NCI-H146 treated with DMSO at 0.1 percent for 48 hours (cell line): Measurements from ENCODE around the gene PTCH1.

Experiments used
- DNase-seq: peaks from one replicate; lab custom pipeline; 2025; ENCODE audit not compliant: unreplicated experiment; lab: John Stamatoyannopoulos, UW

The PTCH1 gene

GRCh38 chr9:95465115-95465514 lies 51.7 kb downstream of the PTCH1 start:
- DNase-seq = no peak

GRCh38 chr9:95463148-95464060 lies 53.4 kb downstream of the PTCH1 start:
- DNase-seq = no peak

GRCh38 chr9:95462249-95463147 lies 54.3 kb downstream of the PTCH1 start:
- DNase-seq = no peak

GRCh38 chr9:95461448-95462248 lies 55.1 kb downstream of the PTCH1 start:
- DNase-seq = no peak

- no peak for DNase-seq
Observed at GRCh38 chr9:95460518-95461164, 56.1 kb downstream of the PTCH1 start.

- no peak for DNase-seq
Observed at GRCh38 chr9:95459851-95460517, 56.8 kb downstream of the PTCH1 start.

GRCh38 chr9:95459178-95459577 lies 57.6 kb downstream of the PTCH1 start:
- no peak for DNase-seq

GRCh38 chr9:95458666-95459065 lies 58.1 kb downstream of the PTCH1 start:
- DNase-seq = no peak

- no peak for DNase-seq
Observed at GRCh38 chr9:95457769-95458168, 59.0 kb downstream of the PTCH1 start.

GRCh38 chr9:95455714-95456113 lies 61.1 kb downstream of the PTCH1 start:
- DNase-seq = no peak

- no peak for DNase-seq
Observed at GRCh38 chr9:95452176-95452575, 64.6 kb downstream of the PTCH1 start.

- no peak for DNase-seq
Observed at GRCh38 chr9:95451065-95451426, 65.7 kb downstream of the PTCH1 start.

- DNase-seq = no peak
Observed at GRCh38 chr9:95450171-95451064, 66.4 kb downstream of the PTCH1 start.

- DNase-seq = no peak
Observed at GRCh38 chr9:95449016-95449415, 67.8 kb downstream of the PTCH1 start.

GRCh38 chr9:95447660-95448420 lies 68.9 kb downstream of the PTCH1 start:
- peak; percentile 13 for DNase-seq

GRCh38 chr9:95446984-95447383 lies 69.8 kb downstream of the PTCH1 start:
- no peak for DNase-seq

GRCh38 chr9:95446259-95446658 lies 70.5 kb downstream of the PTCH1 start:
- no peak for DNase-seq

GRCh38 chr9:95444160-95444559 lies 72.6 kb downstream of the PTCH1 start:
- no peak for DNase-seq
